OCI-LY1 (cell line): ENCODE data around the gene PLXDC1.

Experiments
- CTCF ChIP-seq: fragments of 200-600 bp; sonication (generic), shearing (Covaris generic); IDR thresholded peaks from 2 replicates; pipeline ENCODE4 v1.5.1; 2017; ENCODE audit warnings: mild to moderate bottlenecking, antibody characterized with exemption, low read length, moderate library complexity, mixed read lengths
- EZH2 ChIP-seq: fragments of 200-600 bp; sonication (generic), shearing (Covaris generic); IDR thresholded peaks from 2 replicates; pipeline ENCODE4 v1.8.0; 2017; ENCODE audit warnings: borderline replicate concordance, mixed run types, mild to moderate bottlenecking, antibody characterized with exemption, low read length, moderate library complexity, mixed read lengths

DNA sequence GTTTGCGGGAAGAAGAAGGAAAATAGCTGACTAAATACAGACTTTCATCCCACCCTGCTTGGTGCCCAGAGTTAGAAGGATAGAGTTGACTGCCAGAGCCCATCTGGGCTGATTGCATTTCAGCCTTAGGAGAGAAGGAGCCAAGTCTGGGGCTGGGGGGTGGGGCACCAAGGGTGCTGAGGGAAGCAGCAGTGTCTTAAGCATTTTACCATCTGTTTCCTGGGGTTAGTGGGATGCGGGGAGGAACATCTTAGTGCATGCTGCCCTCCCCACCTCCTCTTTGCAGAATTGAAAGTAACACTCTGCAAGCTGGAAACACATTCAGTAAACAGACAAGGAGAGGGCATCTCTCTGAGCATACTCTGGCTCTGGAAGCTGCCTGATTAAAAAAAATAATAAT lies 16.0 kb upstream of the PLXDC1 start:
- TF ChIP-seq CTCF (no peak), EZH2 (no peak)
